Measurements from ENCODE around the gene AFF4. TPM values are rescaled to one million over a fixed set of nuclear protein-coding genes. Genes with fewer than 3 reads are reported as not detected.

The AFF4 gene
- total and polyA plus RNA-seq, 2 experiments from 2014 or later = 31.3 to 46.3 TPM

- Mint-ChIP-seq H3K36me3 (ENCODE audit: low read depth) (peaks cover 38% of the 10 kb centered on the region), H3K4me3 (no peak overlapping the region), H3K4me1 (no peaks in the 10 kb centered on the region), H3K27ac (no peak overlapping the region), H3K27me3 (ENCODE audit: insufficient read depth, low read depth, poor library complexity) (peaks cover 5% of the 10 kb centered on the region), H3K9me3 (peaks cover 4% of the 10 kb centered on the region; the same call in 1 of the 3 replicates)
- no peaks in the 10 kb centered on the region for H3K4me1 ChIP-seq (ENCODE audit: insufficient read depth)
- ATAC-seq (no peak), DNase-seq (ENCODE audit: low spot score) (no peak)
- H3K36me3 ChIP-seq (ENCODE audit: insufficient read depth) = peaks cover 21% of the 10 kb centered on the region
- 0 out of 2 replicates have a peak, but pooled peaks cover 9% of the 10 kb centered on the region for H3K79me2 ChIP-seq (replicated peaks; ENCODE audit: insufficient read depth)
- H3F3A ChIP-seq (replicated peaks; ENCODE audit: low read depth) = no peaks in the 10 kb centered on the region
- TF ChIP-seq EZH2 (IDR thresholded peaks at IDR 0.05; ENCODE audit: low read depth, unreplicated experiment) (no peak), CREB1 (CRISPR knock-in tag; IDR thresholded peaks at IDR 0.05; ENCODE audit: low read depth) (no peak), NANOG (IDR thresholded peaks at IDR 0.05; ENCODE audit: borderline replicate concordance) (no peak), POLR2AphosphoS5 (IDR thresholded peaks at IDR 0.05; ENCODE audit: low read depth) (no peak), STAT1 (IDR thresholded peaks at IDR 0.05; ENCODE audit: unreplicated experiment) (no peak), CTCF (conservative IDR thresholded peaks at IDR 0.05; ENCODE audit: low read depth in 2 of 2) (no peak), JUNB (IDR thresholded peaks at IDR 0.05; ENCODE audit: unreplicated experiment) (no peak), ZNF114 (CRISPR knock-in tag; IDR thresholded peaks at IDR 0.05) (no peak), EZH2phosphoT487 (IDR thresholded peaks at IDR 0.05; ENCODE audit: unreplicated experiment) (no peak), ZNF331 (CRISPR knock-in tag; IDR thresholded peaks at IDR 0.05; ENCODE audit: low read depth) (no peak)
- TF ChIP-seq, protein P1, sequence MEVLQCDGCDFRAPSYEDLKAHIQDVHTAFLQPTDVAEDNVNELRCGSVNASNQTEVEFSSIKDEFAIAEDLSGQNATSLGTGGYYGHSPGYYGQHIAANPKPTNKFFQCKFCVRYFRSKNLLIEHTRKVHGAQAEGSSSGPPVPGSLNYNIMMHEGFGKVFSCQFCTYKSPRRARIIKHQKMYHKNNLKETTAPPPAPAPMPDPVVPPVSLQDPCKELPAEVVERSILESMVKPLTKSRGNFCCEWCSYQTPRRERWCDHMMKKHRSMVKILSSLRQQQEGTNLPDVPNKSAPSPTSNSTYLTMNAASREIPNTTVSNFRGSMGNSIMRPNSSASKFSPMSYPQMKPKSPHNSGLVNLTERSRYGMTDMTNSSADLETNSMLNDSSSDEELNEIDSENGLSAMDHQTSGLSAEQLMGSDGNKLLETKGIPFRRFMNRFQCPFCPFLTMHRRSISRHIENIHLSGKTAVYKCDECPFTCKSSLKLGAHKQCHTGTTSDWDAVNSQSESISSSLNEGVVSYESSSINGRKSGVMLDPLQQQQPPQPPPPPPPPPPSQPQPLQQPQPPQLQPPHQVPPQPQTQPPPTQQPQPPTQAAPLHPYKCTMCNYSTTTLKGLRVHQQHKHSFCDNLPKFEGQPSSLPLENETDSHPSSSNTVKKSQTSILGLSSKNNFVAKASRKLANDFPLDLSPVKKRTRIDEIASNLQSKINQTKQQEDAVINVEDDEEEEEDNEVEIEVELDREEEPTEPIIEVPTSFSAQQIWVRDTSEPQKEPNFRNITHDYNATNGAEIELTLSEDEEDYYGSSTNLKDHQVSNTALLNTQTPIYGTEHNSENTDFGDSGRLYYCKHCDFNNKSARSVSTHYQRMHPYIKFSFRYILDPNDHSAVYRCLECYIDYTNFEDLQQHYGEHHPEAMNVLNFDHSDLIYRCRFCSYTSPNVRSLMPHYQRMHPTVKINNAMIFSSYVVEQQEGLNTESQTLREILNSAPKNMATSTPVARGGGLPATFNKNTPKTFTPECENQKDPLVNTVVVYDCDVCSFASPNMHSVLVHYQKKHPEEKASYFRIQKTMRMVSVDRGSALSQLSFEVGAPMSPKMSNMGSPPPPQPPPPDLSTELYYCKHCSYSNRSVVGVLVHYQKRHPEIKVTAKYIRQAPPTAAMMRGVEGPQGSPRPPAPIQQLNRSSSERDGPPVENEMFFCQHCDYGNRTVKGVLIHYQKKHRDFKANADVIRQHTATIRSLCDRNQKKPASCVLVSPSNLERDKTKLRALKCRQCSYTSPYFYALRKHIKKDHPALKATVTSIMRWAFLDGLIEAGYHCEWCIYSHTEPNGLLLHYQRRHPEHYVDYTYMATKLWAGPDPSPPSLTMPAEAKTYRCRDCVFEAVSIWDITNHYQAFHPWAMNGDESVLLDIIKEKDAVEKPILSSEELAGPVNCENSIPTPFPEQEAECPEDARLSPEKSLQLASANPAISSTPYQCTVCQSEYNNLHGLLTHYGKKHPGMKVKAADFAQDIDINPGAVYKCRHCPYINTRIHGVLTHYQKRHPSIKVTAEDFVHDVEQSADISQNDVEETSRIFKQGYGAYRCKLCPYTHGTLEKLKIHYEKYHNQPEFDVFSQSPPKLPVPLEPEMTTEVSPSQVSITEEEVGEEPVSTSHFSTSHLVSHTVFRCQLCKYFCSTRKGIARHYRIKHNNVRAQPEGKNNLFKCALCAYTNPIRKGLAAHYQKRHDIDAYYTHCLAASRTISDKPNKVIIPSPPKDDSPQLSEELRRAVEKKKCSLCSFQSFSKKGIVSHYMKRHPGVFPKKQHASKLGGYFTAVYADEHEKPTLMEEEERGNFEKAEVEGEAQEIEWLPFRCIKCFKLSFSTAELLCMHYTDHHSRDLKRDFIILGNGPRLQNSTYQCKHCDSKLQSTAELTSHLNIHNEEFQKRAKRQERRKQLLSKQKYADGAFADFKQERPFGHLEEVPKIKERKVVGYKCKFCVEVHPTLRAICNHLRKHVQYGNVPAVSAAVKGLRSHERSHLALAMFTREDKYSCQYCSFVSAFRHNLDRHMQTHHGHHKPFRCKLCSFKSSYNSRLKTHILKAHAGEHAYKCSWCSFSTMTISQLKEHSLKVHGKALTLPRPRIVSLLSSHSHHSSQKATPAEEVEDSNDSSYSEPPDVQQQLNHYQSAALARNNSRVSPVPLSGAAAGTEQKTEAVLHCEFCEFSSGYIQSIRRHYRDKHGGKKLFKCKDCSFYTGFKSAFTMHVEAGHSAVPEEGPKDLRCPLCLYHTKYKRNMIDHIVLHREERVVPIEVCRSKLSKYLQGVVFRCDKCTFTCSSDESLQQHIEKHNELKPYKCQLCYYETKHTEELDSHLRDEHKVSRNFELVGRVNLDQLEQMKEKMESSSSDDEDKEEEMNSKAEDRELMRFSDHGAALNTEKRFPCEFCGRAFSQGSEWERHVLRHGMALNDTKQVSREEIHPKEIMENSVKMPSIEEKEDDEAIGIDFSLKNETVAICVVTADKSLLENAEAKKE (CRISPR knock-in tag; IDR thresholded peaks at IDR 0.05) = no peak
- TF ChIP-seq, protein P2, sequence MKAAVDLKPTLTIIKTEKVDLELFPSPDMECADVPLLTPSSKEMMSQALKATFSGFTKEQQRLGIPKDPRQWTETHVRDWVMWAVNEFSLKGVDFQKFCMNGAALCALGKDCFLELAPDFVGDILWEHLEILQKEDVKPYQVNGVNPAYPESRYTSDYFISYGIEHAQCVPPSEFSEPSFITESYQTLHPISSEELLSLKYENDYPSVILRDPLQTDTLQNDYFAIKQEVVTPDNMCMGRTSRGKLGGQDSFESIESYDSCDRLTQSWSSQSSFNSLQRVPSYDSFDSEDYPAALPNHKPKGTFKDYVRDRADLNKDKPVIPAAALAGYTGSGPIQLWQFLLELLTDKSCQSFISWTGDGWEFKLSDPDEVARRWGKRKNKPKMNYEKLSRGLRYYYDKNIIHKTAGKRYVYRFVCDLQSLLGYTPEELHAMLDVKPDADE (IDR thresholded peaks at IDR 0.05) = no peak
- TF ChIP-seq, protein P3, sequence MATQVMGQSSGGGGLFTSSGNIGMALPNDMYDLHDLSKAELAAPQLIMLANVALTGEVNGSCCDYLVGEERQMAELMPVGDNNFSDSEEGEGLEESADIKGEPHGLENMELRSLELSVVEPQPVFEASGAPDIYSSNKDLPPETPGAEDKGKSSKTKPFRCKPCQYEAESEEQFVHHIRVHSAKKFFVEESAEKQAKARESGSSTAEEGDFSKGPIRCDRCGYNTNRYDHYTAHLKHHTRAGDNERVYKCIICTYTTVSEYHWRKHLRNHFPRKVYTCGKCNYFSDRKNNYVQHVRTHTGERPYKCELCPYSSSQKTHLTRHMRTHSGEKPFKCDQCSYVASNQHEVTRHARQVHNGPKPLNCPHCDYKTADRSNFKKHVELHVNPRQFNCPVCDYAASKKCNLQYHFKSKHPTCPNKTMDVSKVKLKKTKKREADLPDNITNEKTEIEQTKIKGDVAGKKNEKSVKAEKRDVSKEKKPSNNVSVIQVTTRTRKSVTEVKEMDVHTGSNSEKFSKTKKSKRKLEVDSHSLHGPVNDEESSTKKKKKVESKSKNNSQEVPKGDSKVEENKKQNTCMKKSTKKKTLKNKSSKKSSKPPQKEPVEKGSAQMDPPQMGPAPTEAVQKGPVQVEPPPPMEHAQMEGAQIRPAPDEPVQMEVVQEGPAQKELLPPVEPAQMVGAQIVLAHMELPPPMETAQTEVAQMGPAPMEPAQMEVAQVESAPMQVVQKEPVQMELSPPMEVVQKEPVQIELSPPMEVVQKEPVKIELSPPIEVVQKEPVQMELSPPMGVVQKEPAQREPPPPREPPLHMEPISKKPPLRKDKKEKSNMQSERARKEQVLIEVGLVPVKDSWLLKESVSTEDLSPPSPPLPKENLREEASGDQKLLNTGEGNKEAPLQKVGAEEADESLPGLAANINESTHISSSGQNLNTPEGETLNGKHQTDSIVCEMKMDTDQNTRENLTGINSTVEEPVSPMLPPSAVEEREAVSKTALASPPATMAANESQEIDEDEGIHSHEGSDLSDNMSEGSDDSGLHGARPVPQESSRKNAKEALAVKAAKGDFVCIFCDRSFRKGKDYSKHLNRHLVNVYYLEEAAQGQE (IDR thresholded peaks at IDR 0.05; ENCODE audit: unreplicated experiment) = no peak
- no peaks in the 10 kb centered on the region for H3K27me3 ChIP-seq (ENCODE audit: insufficient read depth)
- no peaks in the 10 kb centered on the region for H3K9me2 ChIP-seq (ENCODE audit: insufficient read depth)
- H4K20me1 ChIP-seq (replicated peaks; ENCODE audit: insufficient read depth) = no peaks in the 10 kb centered on the region
- no peak overlapping the region for H2AFZ ChIP-seq
- no peak overlapping the region for H3K4me3 ChIP-seq
- H3K27ac ChIP-seq (ENCODE audit: low read depth) = no peak overlapping the region
- H3K4me2 ChIP-seq = no peak overlapping the region
Observed at GRCh38 chr5:133006653-133007052, 43.2 kb upstream of the AFF4 start.

All from GM23338 (cell line).